Measurements from ENCODE around the gene SPATA13.
"Not testable (repeated sequence)": the region's sequence is repeated elsewhere in the genome, so short reads cannot be mapped to it uniquely, and the experiment has no call there.

Gene SPATA13

DNA sequence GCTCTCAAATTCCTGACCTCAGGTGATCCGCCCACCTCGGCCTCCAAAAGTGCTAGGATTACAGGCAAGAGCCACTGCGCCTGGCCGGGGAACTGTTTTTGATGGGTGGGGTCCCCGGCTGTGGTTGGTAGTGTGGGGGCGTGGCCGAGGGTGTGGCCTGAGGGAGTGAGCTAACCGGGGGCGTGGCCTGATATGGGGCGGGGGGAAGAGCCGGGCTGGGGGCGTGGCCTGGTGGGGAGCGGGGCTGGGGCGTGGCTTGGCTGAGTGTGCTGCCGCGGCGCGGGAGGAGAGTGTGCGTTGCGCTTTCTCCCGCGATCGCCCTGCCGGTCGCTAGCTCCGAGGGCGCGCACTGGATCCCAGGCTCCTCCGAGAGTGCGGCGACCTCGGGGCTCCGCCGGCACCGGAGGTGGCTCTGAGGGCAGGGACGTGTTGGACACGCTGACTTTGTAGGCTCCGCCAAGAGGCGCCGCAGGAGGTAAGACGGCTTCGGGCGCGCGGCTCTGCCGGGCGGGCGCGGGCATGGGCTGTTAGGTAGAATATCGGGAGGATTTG, at the start of gene SPATA13:
SPATA13 (plus strand) TSS at position 263 of the 552 bp plus-strand sequence. CDS start 62,210 bp downstream, outside the sequence.
- peak; percentile 96 for DNase-seq

DNA sequence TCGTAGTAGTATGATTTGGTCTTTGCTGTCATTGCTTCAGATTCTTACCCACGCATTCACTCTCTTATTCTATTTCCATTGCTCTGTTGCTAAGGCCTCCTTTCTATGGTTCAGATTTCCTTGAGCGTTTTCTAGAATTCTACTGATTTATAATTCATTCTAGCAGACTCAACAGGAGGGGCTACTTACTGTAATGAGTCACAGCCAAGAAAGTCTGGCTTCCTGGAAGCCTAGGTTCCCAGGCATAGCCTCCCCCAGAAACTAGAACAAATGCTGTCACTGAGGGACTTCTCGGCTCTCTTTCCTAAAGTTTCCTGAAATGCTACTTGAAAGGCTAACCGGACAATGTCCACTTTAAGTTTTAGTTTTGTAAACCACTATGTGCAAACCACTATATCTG, 47.7 kb upstream of the SPATA13 start:
- no peak for DNase-seq

DNA sequence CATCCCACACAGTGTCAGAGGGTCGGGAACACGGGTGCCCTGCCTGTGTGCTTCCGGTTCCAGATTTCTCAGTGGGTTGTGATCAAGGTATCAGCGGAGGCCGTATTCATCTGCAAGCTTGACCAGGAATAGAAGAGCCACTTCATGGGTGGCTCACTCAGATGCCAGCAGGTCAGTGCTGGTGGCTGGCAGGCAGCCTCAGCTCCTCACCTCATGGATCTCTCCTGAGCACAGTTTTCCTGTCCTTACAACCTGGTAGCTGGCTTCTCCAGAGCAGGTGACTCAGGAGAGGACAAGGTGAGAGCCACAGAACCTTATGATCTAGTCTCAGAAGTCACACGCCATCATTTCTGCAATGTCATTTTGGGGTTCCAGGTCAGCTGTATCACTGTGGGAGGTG, 44.8 kb upstream of the SPATA13 start:
- DNase-seq = peak; percentile 64

DNA sequence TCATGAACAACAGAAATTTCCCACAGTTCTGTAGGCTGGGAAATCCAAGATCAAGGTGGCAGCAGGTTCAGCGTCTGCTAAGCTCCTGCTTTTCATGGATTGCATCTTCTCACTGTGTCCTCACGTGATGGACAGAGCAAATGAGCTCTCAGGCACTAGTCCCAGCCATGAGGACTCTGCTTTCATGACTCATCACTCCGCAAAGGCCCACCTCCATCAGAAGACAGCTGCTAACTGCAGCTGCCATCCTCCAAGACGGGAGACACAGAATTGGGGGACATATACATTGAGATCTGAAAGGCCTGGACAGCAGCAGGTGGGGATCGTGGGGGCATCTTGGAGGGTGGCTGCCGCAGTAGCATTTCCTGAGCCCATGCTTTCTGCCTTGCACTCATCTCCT, 44.4 kb upstream of the SPATA13 start:
- DNase-seq = peak; percentile 95

DNA sequence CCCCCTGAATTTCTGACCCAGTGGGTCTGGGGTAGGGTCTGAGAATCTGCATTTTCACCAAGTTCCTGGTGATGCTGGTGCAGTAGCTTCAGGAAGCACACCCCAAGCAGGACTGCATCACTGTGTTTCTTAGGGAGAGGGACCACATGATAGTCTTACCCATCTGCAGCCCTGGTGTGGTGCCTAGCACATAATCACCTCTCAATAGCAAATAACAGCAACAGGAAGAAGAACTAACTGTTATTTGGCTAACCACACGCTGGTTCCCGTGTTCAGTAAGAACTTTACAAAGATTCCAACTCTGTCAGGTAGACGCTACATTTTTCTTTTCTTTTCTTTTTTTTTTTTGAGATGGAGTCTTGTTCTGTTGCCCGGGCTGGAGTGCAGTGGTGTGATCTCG, 41.9 kb upstream of the SPATA13 start:
- DNase-seq = no peak

DNA sequence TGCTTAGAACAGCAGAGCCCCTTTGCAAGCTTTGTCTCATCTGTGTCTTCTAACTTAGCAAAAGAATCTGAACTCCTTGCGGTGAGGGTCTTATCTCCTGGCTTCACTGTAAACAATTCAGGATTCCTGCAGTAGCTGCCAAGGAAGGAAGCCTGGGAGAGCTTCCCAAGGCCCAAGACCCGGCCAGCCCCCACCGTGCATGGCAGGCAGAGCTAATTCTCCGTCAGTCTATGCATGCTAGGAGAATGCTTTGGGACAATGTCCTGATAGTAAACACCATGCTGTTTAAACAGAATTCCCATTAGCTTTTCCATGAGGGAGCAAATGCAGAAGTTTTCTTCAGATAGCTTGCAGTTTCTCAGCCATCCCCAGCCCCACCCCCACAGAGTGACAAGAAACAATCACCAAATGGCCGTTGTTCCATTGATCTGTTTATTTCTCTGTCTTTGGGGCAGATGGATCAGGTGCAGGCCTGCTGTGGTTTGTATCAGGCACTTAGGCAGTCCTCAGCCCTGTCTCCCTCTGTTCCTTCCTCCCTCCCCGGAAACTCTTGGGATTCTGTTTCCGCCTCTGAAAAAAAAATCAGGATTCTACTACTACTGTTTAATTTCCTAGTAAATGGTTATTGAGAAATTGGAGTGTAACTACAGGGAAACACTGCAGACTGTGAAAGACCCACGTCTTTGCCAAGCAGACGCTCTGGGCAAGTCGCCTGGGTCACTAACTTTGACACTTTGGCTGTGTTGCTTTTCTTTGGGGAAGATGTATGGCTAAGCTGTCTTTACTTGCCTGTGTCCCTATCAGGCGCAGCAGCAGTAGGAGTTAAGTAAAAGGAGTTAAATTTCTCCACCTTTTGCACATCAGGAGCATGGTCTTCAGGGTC, 40.7 kb upstream of the SPATA13 start:
- no peak for DNase-seq

DNA sequence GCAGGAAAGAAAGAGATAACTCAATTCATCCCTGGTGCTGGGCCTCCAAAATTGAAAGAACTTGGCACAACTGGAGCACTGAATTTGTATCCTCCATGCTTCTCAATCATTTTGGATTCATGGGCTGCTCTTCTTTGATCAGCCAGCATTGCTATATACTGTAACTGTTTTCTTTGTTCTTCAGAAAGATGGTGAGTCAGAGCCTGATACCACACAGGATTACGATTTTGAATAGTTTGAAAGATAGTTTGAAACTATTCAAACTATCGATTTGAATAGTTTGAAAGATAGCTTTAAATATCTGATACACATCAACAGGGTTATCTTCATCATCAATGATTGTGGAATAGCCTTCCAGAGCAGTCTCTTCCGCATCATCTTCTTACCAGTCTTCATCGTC, 38.5 kb upstream of the SPATA13 start:
- not testable (repeated sequence) for DNase-seq

DNA sequence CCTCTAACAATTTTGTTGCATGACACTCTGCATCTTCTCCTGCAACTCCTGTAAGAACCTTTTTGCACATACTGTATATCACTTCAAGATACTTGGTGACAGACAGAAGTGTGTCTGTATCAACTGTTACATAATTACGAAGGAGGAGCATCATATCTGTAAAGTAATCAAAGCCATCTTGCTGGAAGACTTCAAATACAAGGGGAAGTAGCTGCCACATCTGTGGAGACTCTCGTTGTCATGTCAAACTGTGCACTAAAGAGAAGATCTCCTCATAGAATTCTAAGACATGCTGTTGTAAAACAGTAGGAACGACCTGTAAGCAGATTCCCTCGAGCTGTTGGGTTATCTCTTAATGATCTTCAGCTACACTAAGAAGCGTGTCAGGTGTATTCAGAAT, 38.0 kb upstream of the SPATA13 start:
- DNase-seq = no peak

DNA sequence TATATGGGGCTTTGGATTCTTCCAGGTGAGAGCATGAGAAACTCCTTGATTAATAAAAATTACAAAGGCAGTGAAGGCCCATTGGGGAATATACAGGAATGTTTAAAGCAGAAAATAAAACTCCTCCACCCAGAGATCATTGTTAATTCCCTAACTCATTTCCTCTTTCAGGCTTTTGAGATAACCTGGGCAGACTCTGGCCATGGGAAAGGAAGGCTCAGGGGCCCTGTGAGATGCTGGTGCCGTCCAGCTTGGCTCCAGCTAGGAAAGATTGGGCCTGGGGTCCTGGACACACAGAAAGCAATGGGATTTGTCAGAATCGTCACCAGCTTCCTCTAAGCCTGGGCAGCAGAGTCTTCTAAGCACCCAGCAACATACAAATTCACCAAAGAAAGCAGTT, 36.8 kb upstream of the SPATA13 start:
- DNase-seq = no peak

DNA sequence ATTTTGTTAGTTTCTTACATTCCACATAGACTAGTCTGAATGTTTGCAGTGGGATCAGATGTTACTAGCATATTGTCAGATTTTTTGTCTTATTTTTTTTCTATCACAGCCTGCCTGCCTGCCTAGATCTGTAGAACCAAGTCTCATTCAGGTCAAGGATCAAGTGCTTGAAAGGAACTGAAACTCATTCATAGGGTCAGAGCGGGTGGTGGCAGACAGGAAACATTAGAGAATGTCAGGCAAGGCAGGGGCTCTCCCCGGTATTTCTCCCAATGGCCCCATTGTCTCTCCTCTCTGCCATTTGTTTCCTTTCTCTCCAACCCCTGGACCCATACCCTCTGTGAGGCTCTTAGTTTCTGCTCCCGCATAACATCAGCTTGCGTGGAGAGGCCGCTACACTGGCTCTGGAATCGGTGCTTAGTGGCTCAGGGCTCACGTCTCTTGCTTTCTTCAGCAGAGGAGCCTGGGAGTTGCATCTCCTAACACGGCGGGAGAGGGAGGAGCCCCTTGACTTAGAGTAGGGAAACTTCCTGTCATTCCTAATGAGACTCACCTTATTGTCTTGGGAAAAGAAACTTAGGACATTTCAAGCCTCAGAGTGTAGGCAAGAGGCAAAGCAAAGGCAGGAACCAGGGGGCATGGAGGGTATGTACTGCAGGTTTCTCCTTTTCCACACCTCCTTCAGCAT, 35.6 kb upstream of the SPATA13 start:
- DNase-seq = no peak

DNA sequence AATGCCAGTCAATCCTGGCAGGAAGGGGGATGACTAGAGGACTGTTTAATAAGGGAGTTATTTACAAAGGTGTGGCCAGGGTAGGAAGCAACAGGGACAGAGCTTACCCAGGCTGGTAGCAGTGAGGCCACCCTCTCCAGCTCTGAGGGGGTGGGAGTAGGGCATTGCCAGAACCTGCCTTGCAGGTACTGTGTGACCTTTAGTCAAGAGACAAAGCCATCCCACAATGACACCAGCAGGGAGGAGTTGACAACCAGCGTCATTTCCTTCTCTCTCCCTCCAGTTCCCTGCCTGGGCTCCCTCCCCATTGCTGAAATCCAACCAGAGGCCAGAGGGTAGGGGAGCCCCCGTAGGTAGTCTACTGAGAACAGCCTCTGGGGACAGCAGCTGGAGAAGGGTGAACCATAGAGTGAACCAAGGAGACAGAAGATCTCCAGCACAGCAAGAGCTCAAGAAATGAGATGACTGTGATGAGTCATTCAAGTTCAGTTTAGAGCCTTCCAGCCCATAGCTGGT, 33.3 kb upstream of the SPATA13 start:
- peak; percentile 95 for DNase-seq

DNA sequence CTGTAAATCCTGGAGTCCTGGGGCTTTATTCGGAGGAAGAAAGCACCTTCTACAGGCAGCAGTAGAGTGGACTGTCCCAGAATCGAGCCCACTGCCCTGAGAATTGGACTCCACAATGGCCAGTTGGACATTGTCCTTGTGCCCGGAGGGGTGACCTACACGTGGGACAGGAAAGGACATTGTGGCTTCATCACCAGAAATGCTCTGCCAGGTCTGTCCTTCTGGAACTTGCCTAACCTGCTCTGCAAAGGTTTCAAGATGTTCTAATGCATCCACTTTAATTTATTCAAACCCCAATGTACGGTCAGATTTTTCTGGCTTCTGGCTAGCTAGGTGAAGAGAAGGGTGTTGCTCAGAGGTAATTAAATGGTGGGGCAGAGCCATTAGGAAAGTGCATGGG, 32.4 kb upstream of the SPATA13 start:
- DNase-seq = peak; percentile 63

DNA sequence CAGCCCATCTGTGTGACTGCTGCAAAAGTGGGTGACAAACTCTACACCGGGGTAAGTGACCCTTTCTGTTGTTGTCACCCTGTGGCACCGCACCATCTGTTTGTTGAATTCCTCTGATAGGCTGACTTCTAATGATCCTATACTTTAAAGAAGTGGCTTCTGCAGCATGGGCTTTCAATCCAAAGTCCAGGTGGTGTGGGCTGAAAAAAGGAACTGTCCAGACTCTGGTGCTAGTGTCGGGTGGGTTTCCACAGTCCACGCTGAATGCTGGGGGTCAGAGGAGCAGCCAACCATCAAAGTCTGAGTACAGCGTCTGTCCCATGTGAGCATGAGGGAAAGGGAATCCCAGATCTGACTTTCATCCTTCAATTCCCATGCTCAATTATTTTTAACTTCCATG, 31.6 kb upstream of the SPATA13 start:
- no peak for DNase-seq

DNA sequence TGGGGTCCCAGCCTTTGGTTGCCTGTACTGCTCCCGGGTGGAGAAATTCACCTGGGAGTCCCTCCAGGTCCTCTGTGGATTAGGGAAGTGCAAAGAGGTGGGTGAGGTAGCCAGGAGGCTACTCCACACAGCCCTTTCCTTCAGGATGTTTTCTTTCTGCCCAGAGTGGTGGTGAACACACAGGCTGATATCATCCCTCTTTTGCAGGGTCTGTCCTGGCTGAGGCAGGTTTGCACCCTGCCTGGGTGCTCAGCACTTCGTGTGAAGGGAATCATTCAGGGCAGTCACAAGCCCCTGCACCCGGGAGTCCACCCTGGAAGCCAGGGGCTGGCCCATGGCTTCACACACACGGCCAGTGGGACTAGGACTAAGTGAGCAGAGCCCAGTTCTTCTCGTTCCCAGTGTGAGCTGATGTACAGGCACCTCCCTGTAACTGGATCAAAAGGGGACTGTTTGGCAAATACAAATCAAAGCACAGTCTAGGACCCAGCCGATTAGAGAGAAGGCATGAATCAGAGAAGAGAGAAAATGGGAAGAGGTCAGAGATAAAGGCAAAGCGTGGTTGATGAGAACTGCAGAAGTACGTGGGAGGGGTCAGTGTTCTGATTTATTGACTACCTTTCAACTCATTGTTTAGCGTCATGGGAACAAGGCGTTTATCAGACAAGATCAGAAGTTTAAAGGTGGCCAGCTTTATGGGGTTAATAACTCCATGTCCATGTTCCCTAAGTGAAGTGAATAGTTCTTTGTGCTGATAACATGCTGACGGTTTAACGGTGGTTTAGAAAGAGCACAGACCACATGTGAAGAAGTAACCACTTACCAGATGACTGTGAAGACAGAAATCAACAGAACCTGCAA, 30.4 kb upstream of the SPATA13 start:
- no peak for DNase-seq

DNA sequence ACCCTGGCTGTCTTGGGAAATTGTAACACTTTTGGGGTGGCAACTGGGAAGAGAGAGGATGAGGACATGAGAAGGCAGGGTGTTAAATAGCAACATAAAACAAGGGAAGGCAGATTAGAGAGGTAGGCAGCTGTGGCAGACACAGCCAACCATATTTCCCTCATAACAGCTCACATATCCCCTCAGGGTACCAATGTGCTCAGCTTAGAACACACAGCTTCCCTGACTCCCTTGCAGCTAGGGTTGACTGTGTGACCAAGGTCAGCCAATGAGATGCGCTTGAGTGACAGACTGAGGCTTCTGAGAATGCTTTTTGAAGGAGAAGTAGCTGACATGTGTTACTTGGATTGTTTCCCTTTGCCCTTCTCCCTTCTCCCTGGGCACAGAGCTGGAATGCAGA, 28.8 kb upstream of the SPATA13 start:
- peak; percentile 29 for DNase-seq

DNA sequence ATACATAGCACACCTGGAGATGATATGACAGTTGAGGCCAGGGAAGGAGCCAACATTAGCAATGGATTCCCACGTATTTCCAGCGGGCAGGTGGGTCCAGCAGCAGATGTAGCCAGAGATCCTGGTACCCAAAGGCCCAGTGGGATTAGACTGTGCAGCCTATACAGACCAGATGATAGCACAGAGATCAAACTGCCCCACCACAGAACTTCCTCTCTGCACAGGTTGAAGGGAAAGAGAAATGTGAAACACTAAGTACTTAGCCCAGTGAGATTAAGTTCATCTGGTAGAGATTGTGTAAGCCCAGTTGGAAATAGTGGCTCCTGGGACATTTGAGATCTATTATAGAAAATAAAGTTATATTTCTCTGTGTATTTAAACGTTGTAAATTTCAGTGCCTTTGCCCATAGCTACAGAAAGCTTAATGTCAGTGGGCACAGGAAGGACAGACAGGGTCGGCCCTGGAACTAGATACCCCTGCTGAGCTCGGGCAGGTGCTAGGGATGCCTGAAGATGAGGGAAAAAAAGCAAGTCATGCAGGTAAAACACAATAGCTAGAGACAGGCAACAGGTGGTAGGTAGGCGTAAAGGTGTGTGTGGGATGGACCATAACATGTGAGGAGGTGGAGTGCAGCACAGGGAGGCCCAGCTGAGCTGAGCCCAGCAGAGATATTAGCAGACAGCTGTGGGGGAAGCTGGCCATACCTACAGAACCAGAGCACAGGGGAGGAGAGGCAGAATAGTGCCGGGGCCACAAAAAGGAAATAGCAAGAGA, 27.3 kb upstream of the SPATA13 start:
- DNase-seq = peak; percentile 79

DNA sequence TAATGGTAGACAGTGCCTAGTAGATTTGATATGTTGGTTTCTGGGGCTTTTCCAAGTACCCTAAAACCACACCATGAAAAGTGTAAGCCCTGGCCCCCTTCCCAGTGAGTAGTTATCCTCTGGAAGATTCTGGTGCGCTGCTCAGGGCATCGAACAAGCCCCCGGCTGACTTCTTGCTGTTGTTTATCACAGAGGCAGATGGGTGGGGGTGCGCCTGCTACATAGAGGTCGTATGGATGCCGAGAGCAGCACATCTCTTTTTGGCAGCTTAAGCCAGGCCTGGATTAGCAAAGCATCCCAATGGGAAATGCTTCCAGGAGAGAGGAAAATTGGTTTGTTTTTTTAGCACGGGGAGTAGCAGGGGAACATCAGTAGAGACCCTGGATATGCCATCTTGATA, 26.3 kb upstream of the SPATA13 start:
- DNase-seq = no peak

DNA sequence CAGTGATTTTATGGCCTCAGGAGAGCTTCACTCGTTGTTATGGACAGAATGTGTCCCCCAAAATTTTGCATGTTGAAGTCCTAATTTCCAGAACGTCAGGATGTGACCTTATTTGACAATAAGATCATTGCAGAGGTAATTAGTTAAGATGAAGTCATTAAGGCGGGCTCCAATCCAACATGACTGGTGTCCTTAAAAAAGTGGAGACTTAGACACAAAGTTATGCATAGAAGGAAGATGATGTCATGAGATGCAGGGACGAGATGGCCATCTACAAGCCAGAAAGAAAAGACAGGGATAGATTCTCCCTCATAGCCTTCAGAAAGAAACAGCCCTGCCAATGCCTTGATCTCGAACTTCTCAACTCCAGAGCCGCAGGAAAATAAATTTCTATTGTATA, 25.8 kb upstream of the SPATA13 start:
- DNase-seq = no peak

DNA sequence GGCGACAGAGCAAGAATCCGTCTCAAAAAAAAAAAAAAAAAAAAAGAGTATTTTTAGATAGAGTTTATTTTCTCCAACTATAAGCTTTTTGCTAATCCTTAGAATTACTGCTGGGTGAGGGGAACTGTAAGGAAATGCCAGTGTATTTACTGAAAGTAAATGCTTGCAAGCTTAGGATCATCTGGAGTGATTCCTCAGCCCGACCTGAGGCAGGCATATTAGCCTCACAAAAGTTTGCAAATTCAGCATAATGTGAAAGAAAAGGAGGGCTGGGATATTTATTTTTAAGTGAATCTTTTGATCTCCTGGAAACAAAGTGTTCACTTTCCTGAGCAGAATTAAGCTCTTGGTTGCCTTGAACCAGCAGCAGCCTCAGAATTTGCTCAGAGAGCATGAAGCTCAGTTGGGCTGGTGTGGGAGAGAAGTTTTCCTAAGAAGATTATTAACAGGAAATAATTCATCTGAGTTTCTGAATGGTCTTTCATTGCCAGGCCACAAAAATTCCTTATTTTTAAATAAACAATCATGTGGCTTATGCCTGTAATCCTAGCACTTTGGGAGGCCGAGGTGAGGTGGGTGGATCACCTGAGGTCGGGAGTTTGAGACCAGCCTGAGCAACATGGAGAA, 24.7 kb upstream of the SPATA13 start:
- DNase-seq = no peak

DNA sequence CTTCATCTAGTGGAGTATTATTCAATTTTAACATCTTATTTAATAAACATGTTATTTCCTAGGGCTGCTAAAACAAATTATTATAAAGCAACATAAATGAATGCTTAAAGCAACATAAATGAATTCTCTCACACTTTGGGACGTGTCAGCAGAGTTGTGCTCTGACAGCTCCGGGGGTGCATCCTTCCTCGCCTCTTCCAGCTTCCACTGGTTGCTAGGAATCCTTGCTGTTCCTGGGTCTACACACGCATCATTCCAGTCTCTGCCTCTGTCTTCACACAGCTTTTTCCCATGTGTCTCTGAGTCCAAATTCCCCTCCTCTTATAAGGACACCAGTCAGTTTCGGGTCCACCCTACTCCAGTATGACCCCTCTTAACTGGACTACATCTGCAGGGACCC, 21.6 kb upstream of the SPATA13 start:
- no peak for DNase-seq

DNA sequence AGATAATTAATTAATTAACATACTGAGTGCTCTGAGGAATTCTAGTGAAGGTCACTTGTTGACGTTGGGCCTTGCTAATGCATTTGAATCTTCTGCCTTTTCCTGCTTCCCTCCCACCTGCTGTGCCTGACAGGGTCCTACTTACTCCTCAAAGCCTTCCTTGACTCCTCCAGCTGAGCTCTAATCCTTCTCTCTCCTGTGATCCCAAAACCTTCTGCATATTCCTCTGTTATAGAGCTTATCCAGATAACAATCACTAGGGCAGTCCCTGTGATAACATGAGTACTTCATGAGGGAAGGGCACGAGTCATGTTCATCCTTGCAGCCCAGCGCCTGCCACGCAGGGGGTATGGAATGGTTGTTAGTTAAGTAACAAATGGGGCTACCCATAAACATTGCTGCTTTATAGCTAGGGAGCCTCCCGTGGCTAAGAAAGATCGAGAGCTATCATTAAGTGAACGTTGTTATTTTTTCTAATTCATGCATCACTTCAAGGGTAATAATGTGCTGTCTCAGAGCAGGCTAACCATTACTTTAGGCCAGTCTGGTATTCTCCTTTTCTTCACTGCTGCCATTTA, 19.1 kb upstream of the SPATA13 start:
- no peak for DNase-seq
